Dendritic cell treated with granulocyte-macrophage colony-stimulating factor and Interleukin-4, amounts not matched to agents 40 ng/mL and 50 ng/mL, for 4 days (primary cell): ENCODE data around the gene AP2M1.

Experiments
- H3K27ac Mint-ChIP-seq: one replicate; pipeline ENCODE4 v1.8.0; 2022; ENCODE audit warnings: mild to moderate bottlenecking, mixed read lengths
- H3K27me3 Mint-ChIP-seq: one replicate; pipeline ENCODE4 v1.8.0; 2022; ENCODE audit warnings: mild to moderate bottlenecking, mixed read lengths
- H3K36me3 Mint-ChIP-seq: one replicate; pipeline ENCODE4 v1.8.0; 2022; ENCODE audit warnings: low read depth, mixed read lengths
- H3K4me1 Mint-ChIP-seq: one replicate; pipeline ENCODE4 v1.8.0; 2022; ENCODE audit warnings: low read depth, mixed read lengths
- H3K4me3 Mint-ChIP-seq: one replicate; pipeline ENCODE4 v1.8.0; 2022; ENCODE audit warnings: mild to moderate bottlenecking, moderate library complexity, mixed read lengths
- H3K9me3 Mint-ChIP-seq: one replicate; pipeline ENCODE4 v1.8.0; 2022; ENCODE audit warnings: mixed read lengths
- intact Hi-C: fragments of 100-400 bp; cut with micrococcal nuclease; formaldehyde crosslinking; loops from one replicate; pipeline ENCODE4 v1.15.0; 2022

AP2M1 gene

DNA sequence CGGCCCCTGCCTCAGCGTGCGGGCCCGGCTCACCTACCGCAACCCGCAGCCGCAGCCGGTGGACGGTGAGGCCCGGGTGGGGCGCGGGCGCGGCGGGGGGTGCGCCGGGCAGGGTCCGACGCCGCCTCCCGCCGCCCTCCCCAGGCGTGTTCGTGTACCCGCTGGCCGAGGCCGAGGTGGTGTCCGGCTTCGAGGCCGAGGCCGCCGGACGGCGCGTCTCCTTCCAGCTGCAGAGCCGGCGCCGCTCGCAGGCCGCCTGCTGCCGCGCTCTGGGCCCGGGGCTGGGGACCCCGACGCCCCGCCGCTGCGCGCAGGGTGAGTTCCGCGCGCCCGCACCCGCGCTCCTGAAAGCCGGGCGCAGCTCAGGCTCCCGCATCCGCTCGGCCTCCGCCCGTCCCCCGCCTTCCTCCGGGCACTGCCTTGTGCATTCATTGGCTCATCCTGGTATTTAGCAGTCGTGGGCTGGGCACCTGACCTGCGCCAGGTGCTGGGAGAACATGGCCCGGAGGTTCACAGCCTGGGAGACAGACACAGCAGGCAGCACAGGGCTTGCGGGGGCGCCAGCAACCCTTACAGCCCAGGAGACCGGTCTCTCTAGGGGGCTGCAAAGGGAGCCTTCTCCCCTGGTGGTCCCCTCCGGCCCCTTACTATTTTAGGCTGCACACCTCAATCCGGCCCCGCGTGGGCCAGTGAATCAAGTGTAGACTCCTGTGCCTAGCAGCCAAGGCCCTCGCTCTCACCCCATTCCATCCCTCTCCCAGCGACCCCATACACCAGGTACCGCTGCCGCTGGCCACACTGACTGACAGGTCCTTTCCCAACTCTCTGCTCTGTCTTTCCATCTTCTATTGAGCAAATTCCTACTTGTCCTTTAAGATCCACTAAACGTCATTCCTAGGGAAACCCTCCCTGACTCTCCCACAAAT, 56.2 kb downstream of the AP2M1 start:
- peaks cover 8% of the 10 kb centered on the region for H3K4me1 Mint-ChIP-seq
- H3K9me3 Mint-ChIP-seq: no peaks in the 10 kb centered on the region
- H3K27me3 Mint-ChIP-seq: peaks cover 71% of the 10 kb centered on the region
- intact Hi-C loops: no loop called here
- H3K27ac Mint-ChIP-seq: no peak overlapping the region
- H3K36me3 Mint-ChIP-seq: no peaks in the 10 kb centered on the region
- no peak overlapping the region for H3K4me3 Mint-ChIP-seq

DNA sequence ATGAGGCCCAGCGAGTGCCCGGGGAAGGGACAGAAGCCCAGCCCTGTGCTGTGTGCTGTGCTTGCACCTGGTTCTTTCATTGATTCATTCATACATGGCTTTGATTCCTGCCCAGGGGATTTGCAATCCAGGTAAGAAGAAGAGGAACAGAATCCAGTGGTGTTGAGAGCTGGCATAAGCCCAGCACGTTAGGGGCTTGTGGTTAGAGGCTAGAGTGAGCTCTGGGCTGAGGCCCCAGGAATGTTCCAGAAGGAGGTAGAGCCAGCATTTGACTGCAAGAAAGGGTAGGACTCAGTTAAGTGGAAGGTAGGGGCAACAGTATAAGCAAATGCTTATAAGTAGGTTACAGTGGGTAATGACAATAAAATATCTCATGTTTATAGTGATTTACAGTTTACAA, 57.0 kb downstream of the AP2M1 start:
- Mint-ChIP-seq H3K4me1 (peaks cover 8% of the 10 kb centered on the region), H3K4me3 (no peak overlapping the region), H3K9me3 (no peaks in the 10 kb centered on the region), H3K36me3 (no peaks in the 10 kb centered on the region), H3K27ac (no peak overlapping the region), H3K27me3 (peaks cover 65% of the 10 kb centered on the region)
- intact Hi-C loops: no loop called here

DNA sequence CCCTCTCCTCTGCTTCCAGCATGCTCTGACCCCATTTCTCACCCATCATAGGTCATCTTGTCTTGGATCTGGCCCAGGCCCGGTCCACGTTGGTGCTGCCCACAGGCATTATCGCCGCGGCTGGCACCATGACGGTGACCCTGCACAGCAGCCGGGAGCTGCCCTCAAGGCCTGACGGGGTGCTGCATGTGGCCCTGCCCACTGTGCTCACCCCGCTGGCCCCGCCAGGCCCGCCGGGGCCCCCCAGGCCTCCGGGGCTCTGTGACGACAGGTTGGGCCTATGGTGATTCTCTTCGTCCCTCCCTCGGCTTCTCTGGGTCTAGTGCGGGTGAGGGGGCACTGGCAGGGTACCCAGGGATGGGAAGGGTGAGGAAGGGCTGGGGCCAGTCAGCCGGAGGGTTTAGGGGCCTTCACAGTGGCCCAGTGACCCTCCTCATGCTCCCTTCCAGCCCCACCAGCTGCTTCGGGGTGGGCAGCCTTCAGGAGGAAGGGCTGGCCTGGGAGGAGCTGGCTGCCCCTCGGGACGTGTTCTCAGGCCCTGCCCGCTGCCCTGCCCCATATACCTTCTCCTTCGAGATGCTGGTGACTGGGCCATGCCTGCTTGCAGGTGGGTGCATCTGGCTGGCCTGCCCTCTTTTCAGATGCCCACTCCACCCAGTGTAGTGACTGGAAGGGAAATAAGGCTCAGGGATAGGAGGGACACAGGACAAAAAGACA, 58.6 kb downstream of the AP2M1 start:
- Mint-ChIP-seq H3K27me3 (peaks cover 55% of the 10 kb centered on the region), H3K36me3 (no peaks in the 10 kb centered on the region), H3K9me3 (no peaks in the 10 kb centered on the region), H3K4me3 (no peak overlapping the region), H3K4me1 (peaks cover 8% of the 10 kb centered on the region), H3K27ac (no peak overlapping the region)
- intact Hi-C loops: no loop called here
